ENCODE results near the gene PRSS22.

DNA sequence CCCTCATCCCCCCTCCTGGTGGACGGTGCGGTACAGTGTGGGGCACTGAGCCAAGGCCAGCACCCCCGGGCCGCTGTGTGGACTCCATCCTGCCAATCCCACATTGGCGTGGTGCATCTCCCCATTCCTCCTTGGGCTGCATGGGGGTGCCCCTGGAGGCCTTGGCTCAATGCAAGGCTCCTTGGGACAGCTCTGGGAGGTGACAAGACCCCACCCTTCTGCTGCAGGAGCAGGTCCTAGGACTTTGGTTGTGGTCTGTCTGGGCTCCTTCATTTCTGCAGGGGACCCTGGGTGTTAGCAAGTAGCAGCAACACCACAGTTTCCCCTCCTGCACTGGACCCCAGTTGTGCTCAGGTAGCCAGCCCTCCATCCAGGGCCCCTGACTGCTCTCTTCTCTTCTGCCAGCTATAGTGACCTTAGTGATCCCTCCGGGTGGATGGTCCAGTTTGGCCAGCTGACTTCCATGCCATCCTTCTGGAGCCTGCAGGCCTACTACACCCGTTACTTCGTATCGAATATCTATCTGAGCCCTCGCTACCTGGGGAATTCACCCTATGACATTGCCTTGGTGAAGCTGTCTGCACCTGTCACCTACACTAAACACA is 39.6 kb downstream of the PRSS22 start:
- TF ChIP-seq EZH2 (IDR thresholded peaks at IDR 0.05; ENCODE audit: borderline replicate concordance, low read depth, low read length, severe bottlenecking), result no peak
- no peak for TF ChIP-seq CTCF (IDR thresholded peaks at IDR 0.05; ENCODE audit: borderline replicate concordance, extremely low read depth, low read length, poor library complexity, severe bottlenecking)

All from DND-41 (cell line).